Measurements from ENCODE around the gene CYP17A1.

GRCh38 chr10:102814453-102814871 is 22.8 kb downstream of the CYP17A1 start:
- no peak for TF ChIP-seq CTCF (IDR thresholded peaks at IDR 0.05)
- no peak for TF ChIP-seq EP300 (IDR thresholded peaks at IDR 0.05)
- TF ChIP-seq POLR2A (IDR thresholded peaks at IDR 0.05), result no peak

Data from suprapubic skin (tissue), 3 donors.